Neuron (in vitro differentiated cells): ENCODE data around the gene PLD1.

ENCODE experiments used
- H2AFZ ChIP-seq: one replicate; pipeline ENCODE4 v1.6.1; 2013; ENCODE audit warnings: low read depth, mild to moderate bottlenecking, inconsistent platforms, low read length, moderate library complexity
- H3K27me3 ChIP-seq: one replicate; pipeline ENCODE4 v1.6.1; 2013; ENCODE audit warnings: low read length; ENCODE audit not compliant: insufficient read depth
- H3K36me3 ChIP-seq: one replicate; pipeline ENCODE4 v1.6.1; 2013; ENCODE audit warnings: low read length; ENCODE audit not compliant: insufficient read depth
- H3K4me1 ChIP-seq: one replicate; pipeline ENCODE4 v1.6.1; 2013; ENCODE audit warnings: low read length; ENCODE audit not compliant: insufficient read depth
- H3K4me3 ChIP-seq: 2 replicates; pipeline ENCODE4 v1.5.1; 2013; ENCODE audit warnings: mild to moderate bottlenecking, low read length, moderate library complexity
- H3K9me3 ChIP-seq: one replicate; pipeline ENCODE4 v1.6.1; 2013; ENCODE audit warnings: low read length

Gene PLD1

GRCh38 chr3:171760477-171760876 is 49.8 kb downstream of the PLD1 start:
- Histone ChIP-seq H3K36me3 (no peaks in the 10 kb centered on the region), H3K27me3 (no peaks in the 10 kb centered on the region), H3K4me1 (peaks cover 28% of the 10 kb centered on the region), H3K4me3 (no peak overlapping the region), H2AFZ (no peak overlapping the region), H3K9me3 (no peaks in the 10 kb centered on the region)

- Histone ChIP-seq H3K36me3 (no peaks in the 10 kb centered on the region), H3K27me3 (no peaks in the 10 kb centered on the region), H2AFZ (peak overlapping the region; percentile 14), H3K4me1 (peaks cover 29% of the 10 kb centered on the region), H3K9me3 (no peaks in the 10 kb centered on the region), H3K4me3 (no peak overlapping the region)
These were observed 52.2 kb downstream of the PLD1 start for GRCh38 chr3:171758109-171758508.

GRCh38 chr3:171757361-171758034 is 52.8 kb downstream of the PLD1 start:
- Histone ChIP-seq H3K9me3 (no peaks in the 10 kb centered on the region), H3K4me3 (no peak overlapping the region), H2AFZ (peak overlapping the region; percentile 14), H3K4me1 (peaks cover 30% of the 10 kb centered on the region), H3K27me3 (no peaks in the 10 kb centered on the region), H3K36me3 (no peaks in the 10 kb centered on the region)

GRCh38 chr3:171755656-171756055 is 54.6 kb downstream of the PLD1 start:
- no peaks in the 10 kb centered on the region for H3K36me3 ChIP-seq
- H2AFZ ChIP-seq: no peak overlapping the region
- H3K4me1 ChIP-seq: peaks cover 30% of the 10 kb centered on the region
- no peaks in the 10 kb centered on the region for H3K27me3 ChIP-seq
- H3K4me3 ChIP-seq: no peak overlapping the region
- no peaks in the 10 kb centered on the region for H3K9me3 ChIP-seq

- no peak overlapping the region for H2AFZ ChIP-seq
- no peaks in the 10 kb centered on the region for H3K9me3 ChIP-seq
- no peak overlapping the region for H3K4me3 ChIP-seq
- H3K4me1 ChIP-seq: peaks cover 30% of the 10 kb centered on the region
- no peaks in the 10 kb centered on the region for H3K36me3 ChIP-seq
- no peaks in the 10 kb centered on the region for H3K27me3 ChIP-seq
These were observed 55.2 kb downstream of the PLD1 start for GRCh38 chr3:171755015-171755589.

GRCh38 chr3:171753665-171754408 is 56.4 kb downstream of the PLD1 start:
- Histone ChIP-seq H3K4me3 (no peak overlapping the region), H3K27me3 (no peaks in the 10 kb centered on the region), H2AFZ (no peak overlapping the region), H3K9me3 (no peaks in the 10 kb centered on the region), H3K4me1 (peaks cover 28% of the 10 kb centered on the region), H3K36me3 (no peaks in the 10 kb centered on the region)

GRCh38 chr3:171753025-171753472 is 57.2 kb downstream of the PLD1 start:
- no peak overlapping the region for H3K4me3 ChIP-seq
- no peaks in the 10 kb centered on the region for H3K9me3 ChIP-seq
- H3K27me3 ChIP-seq: no peaks in the 10 kb centered on the region

GRCh38 chr3:171752329-171752728 is 58.0 kb downstream of the PLD1 start:
- Histone ChIP-seq H3K9me3 (no peaks in the 10 kb centered on the region), H3K36me3 (no peaks in the 10 kb centered on the region), H2AFZ (no peak overlapping the region), H3K27me3 (no peaks in the 10 kb centered on the region), H3K4me1 (peaks cover 17% of the 10 kb centered on the region), H3K4me3 (no peak overlapping the region)

More at GRCh38 chr3:171753025-171753472, 57.2 kb downstream of the PLD1 start:
- Histone ChIP-seq H3K4me1 (peaks cover 25% of the 10 kb centered on the region), H2AFZ (no peak overlapping the region), H3K36me3 (no peaks in the 10 kb centered on the region)

- H3K27me3 ChIP-seq: no peaks in the 10 kb centered on the region
- no peaks in the 10 kb centered on the region for H3K36me3 ChIP-seq
- peaks cover 7% of the 10 kb centered on the region for H3K4me1 ChIP-seq
- H3K4me3 ChIP-seq: no peak overlapping the region
- no peak overlapping the region for H2AFZ ChIP-seq
- H3K9me3 ChIP-seq: peaks cover 6% of the 10 kb centered on the region
These were observed 61.2 kb downstream of the PLD1 start for GRCh38 chr3:171749124-171749523.

GRCh38 chr3:171748064-171748924 is 62.0 kb downstream of the PLD1 start:
- Histone ChIP-seq H3K9me3 (peaks cover 6% of the 10 kb centered on the region), H3K4me1 (peaks cover 7% of the 10 kb centered on the region), H3K4me3 (no peak overlapping the region), H2AFZ (no peak overlapping the region), H3K27me3 (no peaks in the 10 kb centered on the region), H3K36me3 (no peaks in the 10 kb centered on the region)

GRCh38 chr3:171747223-171747920 is 62.9 kb downstream of the PLD1 start:
- peaks cover 5% of the 10 kb centered on the region for H3K4me1 ChIP-seq
- no peak overlapping the region for H2AFZ ChIP-seq
- no peaks in the 10 kb centered on the region for H3K27me3 ChIP-seq
- H3K4me3 ChIP-seq: no peak overlapping the region
- H3K36me3 ChIP-seq: no peaks in the 10 kb centered on the region
- peaks cover 6% of the 10 kb centered on the region for H3K9me3 ChIP-seq
